KOPT-K1 (cell line): Measurements from ENCODE around the gene TPD52L1.
A peak's percentile ranks its signal among the peaks of the same experiment; 100 is the strongest.

Experiments
- H3K27ac ChIP-seq: fragments of 200-600 bp; sonication (generic); 2 replicates; pipeline ENCODE4 v1.5.1; 2016; ENCODE audit warnings: antibody characterized with exemption, mild to moderate bottlenecking, low read depth, low read length; ENCODE audit not compliant: poor library complexity, severe bottlenecking
- H3K36me3 ChIP-seq: fragments of 200-600 bp; sonication (generic); 2 replicates; pipeline ENCODE4 v1.5.1; 2017; ENCODE audit warnings: antibody characterized with exemption, mild to moderate bottlenecking, low read length, moderate library complexity; ENCODE audit not compliant: insufficient read depth
- H3K9me3 ChIP-seq: fragments of 200-600 bp; sonication (generic); 2 replicates; pipeline ENCODE4 v1.5.1; 2017; ENCODE audit warnings: antibody characterized with exemption, low read length, mild to moderate bottlenecking; ENCODE audit not compliant: insufficient read depth, poor library complexity, severe bottlenecking

The TPD52L1 gene

DNA sequence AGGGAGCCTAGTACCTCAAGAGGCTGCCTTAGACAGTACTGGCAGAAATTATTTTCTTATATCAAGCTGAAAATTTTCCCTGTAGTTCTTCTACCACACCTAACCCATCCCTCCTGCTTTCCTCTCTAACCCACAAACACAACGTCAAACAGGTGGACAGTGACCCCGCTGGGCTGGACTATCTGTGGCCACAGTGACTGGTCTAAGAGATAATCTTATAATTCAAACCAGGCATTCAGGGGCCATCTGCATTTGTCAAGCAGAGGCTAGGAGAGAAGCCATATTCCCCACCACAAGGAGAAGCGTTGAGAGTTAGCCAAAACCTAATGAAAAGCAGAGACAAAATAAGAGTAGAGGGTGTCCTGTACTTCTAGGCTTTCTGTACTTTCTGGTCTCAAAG, 140.0 kb downstream of the TPD52L1 start:
- H3K36me3 ChIP-seq: peaks cover 93% of the 10 kb centered on the region
- H3K9me3 ChIP-seq: no peaks in the 10 kb centered on the region
- H3K27ac ChIP-seq: no peak overlapping the region

DNA sequence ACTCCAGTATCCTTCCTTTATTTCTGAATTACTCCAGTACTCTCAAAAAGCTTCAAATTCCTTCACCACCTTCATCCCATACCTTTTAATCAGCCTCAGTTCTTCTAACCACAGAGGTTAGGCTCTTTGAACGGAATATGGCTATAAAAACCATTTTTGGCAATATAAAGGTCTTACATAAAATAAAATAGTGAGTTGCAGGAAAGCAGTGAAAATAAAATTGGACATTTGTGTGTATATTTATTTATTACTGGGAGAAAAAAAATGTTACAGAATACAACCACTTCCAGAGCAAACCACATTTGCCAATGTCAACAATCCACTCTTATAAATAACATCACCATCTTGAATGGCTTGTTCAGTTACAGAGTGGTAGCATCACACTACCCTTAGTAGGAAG, 140.5 kb downstream of the TPD52L1 start:
- H3K36me3 ChIP-seq: peaks cover 97% of the 10 kb centered on the region
- H3K9me3 ChIP-seq: no peaks in the 10 kb centered on the region

DNA sequence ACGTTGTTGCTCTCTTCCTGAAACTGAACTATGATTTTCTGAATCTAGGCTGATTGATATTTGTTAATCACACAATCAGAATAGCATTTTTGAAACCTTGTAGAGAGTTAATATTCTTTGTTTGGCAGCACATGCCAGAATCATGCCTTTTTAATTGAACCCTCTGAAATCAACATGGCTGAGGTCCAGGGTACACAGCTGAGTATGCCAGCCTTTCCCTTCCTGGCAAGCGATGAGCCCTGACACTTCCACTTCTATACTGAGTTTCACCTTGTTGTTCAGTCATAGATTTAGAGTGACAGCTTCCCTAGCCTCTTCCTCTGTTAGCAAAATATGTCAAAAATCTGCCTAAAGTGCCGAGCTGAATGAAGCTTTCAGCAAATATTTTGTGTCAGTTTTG, 141.4 kb downstream of the TPD52L1 start:
- H3K9me3 ChIP-seq: no peaks in the 10 kb centered on the region
- H3K36me3 ChIP-seq: peaks cover 99% of the 10 kb centered on the region
- H3K27ac ChIP-seq: no peak overlapping the region

More for the DNA sequence above, 140.5 kb downstream of the TPD52L1 start:
- H3K27ac ChIP-seq: no peak overlapping the region

DNA sequence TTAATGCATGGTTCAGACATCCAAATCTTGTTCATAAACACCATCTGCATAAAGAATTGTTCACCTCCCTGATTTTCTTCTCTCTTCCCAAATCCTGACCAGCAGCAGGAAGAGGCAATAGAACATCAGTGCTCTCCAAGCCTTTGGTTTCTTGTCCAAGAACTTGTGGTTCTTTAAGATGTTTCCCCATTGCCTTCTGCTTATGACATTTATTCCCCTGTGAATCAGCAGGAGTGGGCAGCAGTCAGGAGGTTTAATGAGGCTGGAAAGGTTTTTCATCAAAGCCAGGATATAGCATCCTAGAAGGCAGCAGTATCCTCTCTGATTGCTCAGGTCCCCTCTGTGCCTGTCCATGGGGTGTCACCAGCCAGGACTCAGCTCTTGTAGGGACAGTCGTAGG, 142.9 kb downstream of the TPD52L1 start:
- H3K27ac ChIP-seq: no peak overlapping the region
- H3K9me3 ChIP-seq: no peaks in the 10 kb centered on the region
- H3K36me3 ChIP-seq: peaks cover 88% of the 10 kb centered on the region

DNA sequence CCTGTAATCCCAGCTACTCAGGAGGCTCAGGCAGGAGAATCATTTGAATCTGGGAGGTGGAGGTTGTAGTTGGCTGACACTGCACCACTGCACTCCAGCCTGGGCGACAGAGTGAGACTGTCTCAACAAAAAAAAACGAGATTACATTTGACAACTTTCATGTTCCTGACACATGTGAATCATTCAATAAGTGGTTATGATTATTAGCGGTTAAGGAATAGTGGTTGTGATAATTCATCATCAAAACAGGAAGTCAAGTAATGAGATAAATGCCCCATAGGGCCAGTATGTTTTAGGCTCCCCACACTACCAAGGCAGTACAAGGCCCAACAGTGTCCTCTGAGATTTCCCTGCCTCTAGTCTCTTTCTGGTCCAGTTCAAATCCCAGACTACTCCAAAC, 145.7 kb downstream of the TPD52L1 start:
- Histone ChIP-seq H3K27ac (no peak overlapping the region), H3K9me3 (no peaks in the 10 kb centered on the region), H3K36me3 (peaks cover 60% of the 10 kb centered on the region)

DNA sequence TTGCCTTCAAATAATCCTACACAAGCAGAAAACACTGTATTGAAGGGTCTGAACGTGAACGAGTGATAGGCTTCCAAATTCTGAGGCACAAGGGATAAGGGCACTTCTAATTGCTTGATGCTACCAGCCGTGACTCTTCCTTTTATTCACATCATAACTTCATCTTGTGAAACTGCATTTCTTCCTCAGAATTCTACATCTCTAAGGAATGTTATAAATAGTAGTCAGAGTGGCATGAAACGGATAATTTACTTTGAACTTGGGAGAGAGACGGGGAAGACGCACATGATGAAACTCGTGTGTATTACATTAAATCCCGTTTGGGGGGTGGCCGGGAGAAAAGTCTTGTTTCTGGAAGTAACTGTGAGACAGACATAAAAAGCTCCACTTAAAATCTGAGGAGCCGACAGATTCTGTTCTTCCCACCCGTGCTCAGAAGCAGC, 147.4 kb downstream of the TPD52L1 start:
- Histone ChIP-seq H3K36me3 (peaks cover 43% of the 10 kb centered on the region), H3K9me3 (no peaks in the 10 kb centered on the region), H3K27ac (peak overlapping the region; percentile 76)

DNA sequence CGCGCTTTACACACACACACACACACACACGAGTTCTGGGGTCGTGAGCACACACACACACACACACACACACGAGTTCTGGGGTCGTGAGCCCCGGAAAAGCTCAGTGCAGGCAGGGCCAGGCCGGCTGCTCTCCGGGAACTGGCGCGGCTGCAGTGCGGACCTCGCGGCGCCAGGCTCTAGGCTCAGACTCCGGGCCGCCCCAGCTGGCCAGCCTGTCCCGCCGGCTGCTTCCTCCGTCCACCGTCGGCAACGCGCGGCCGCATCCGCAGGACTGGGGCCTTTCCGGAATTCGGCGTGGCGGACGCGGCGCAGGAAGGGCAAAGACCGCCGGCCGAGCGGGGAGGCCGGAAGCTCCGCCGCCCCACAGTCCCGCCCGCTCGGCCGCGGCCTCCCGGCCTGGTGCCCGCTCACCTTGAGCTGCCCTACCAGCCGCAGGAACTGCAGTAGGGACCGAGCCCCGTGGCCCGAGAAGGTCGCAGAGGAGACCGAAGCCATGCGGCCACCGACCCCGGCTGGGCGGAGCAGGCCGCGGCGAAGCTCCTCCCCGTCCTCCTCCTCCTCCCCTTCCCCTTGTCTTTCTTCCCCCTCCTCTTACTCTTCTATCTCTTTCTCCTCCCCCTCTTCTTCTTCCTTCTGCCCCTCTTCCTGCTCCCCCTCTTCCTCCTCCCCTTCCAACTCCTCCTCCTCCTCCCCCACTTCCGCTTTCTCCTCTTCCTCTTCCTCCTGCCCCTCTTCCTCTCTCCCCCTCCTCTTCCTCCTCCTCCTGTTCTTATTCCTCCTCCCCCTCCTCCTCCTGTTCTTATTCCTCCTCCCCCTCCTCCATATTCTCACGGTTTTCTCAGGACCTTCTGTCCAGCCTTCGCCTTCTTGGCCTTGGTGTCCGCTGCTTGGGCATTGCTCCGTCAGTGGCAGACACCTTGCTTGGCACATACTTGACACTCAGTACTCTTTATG, 148.1 kb downstream of the TPD52L1 start, which contains the start of gene HDDC2:
TSS of gene HDDC2 (minus strand) at position 533 of the 957 bp plus-strand sequence. CDS start at position 498, 35 bp downstream.
- Histone ChIP-seq H3K27ac (peak within 1 kb of the TSS; percentile 76), H3K9me3 (no peaks in the 10 kb centered on the region), H3K36me3 (peaks cover 36% of the 10 kb centered on the region)

DNA sequence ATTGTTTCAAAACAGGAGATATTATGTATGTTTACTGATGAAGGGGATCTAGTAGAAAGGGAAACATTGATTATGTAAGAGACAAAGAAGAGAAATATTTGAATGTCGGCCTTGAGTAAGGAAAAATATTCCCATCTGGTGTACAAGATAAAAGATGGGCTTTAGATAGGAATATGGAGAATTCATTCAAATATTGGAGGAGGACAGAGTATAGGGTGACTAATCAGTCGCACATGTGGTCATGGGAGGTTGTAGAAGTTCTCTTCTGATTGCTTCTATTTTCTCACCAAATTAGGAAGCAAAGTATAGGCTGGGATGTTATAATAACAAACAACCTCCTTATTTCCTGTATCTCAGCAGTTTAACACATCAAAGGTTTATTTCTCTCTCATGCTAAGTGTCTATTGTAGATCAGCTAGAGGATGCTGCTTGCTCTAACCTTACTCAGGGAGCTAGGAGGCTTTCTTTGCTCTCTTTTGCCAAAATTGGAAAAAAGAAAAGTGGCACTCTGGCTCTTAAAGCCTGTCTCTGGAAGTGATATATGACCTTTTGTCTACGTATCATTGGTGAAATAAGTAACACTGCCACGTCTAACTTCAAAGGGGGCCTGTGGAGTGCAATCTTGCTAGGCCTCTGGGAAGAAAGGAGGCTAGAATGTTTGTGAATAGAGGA, 149.4 kb downstream of the TPD52L1 start:
- Histone ChIP-seq H3K36me3 (peaks cover 23% of the 10 kb centered on the region), H3K9me3 (no peaks in the 10 kb centered on the region), H3K27ac (no peak overlapping the region)

DNA sequence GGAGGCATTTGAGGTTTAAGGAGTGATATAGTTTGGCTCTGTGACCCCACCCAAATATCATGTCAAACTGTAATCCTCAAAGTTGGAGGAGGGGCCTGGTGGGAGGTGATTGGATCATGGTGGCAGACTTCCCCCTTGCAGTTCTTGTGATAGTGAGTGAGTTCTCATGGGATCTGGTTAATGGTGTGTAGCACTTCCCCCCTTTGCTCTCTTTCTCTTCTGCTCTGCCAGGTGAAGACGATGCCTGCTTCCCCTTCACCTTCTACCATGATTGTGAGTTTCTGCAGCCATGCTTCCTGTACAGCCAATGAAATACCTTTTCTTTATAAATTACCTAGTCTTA, 149.9 kb downstream of the TPD52L1 start:
- H3K27ac ChIP-seq: no peak overlapping the region
- H3K36me3 ChIP-seq: peaks cover 18% of the 10 kb centered on the region
- no peaks in the 10 kb centered on the region for H3K9me3 ChIP-seq

DNA sequence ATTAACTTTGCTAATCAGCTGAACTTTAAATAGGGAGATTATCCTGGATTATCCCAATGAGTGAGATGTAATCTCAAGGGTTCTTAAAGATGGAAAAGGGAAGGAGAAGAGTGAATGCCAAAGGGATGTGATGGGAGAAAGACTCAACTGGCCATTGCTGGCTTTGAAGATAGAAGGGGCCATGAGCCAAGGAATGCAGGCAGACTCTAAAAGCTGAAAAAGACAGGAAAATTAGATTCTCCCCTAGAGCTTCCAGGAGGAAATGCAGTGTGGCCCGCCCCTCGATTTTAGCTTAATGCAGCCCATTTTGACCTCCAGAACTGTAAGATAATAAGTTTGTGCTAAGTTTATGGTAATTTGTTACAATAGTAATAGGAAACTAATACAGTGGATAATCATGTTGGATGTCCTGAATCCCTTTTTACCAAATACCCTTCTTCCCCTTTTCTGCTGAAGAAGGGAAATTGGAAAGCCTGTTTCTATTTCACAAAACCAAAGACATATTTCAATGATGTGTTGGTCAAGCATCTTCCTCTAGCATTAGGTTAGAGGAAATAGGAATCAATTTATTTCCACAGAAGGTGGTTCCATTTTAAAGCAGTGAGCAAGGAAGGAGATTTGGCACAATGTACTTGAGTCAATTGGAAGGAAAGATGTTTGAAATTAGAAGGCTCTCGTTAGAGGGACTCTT, 151.5 kb downstream of the TPD52L1 start:
- H3K36me3 ChIP-seq: peaks cover 2% of the 10 kb centered on the region; the same call in 1 of the 2 replicates
- H3K9me3 ChIP-seq: no peaks in the 10 kb centered on the region
- H3K27ac ChIP-seq: no peak overlapping the region

DNA sequence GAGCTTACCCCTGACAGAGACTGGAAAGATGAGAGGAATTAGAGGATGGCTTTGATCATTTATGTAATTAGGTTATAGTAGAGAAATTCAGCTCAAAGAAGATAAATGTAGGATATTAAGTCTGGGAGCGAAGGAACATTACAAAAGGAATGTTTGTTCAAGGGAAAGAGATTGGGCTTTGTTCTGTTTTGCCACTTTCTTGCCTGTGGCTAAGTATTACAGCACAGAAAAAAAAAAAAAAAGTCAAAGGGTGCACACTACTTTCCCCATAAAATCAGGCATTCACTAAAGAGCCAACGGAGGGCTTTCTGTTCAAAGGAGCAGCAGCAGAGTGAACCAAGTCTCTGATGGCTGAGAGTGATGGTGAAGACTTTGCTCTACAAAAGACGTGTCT, 153.2 kb downstream of the TPD52L1 start:
- H3K9me3 ChIP-seq: no peaks in the 10 kb centered on the region
- no peaks in the 10 kb centered on the region for H3K36me3 ChIP-seq
- no peak overlapping the region for H3K27ac ChIP-seq

DNA sequence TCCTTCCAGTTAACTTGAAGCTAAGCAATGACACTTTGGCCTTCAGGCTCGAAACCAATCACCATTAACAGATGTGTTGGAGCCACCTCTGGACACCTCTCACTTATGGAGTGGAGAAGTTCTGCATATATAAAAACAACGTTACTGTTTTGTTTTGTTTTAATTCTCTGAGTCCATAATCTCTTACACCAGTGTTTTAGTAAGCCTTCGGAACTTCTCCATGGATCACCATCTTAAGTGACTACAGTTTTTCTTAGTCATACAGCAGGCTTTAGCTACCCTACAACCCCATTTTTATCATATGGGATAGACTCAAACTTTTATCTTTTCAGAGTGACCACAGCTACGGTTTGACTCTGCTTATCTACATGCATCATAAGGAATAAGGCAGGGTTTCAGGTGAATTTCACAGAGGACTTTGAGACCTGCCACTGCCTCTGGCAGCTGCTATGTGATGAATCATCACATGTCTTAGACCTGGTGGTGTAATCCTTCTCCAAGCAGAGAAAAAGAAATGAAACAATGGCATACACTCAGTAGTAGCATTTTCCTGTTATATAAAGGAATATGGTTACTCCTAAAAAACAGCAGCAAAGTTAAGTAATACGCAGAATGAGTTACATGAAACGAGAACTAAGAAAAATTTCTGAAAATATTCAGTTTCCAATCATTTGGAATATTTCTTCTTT, 153.7 kb downstream of the TPD52L1 start:
- no peak overlapping the region for H3K27ac ChIP-seq
- H3K9me3 ChIP-seq: no peaks in the 10 kb centered on the region
- no peaks in the 10 kb centered on the region for H3K36me3 ChIP-seq

DNA sequence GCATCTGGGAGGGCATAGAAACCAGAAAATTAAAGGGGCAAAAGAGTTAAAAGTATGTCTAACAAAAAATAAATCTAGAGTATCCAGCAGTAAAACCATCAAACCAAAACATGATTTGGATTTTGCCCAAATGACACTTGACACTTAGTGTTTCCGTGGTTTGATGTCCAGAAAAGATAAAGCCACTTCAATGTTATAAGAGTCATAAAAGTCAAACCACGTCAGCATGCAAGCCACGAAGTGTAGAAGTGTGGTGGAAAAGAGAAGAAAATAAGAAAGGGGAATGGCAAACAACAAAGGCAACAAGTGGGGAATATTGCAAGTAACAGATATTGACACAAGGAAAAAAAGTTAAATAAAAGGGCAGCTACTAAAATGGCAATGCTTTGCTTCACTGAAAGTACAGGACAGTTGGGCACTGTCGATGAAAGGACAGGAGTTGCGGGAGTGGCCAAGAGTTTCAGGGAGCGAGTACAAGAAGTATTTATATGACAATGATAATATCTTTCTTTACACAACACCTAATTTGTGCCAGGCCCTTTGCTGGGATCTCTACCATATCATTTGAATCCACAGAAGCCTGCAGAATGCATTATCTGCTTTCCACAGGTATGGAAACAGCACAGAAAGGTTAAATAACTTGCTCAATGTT, 154.5 kb downstream of the TPD52L1 start:
- Histone ChIP-seq H3K36me3 (no peaks in the 10 kb centered on the region), H3K27ac (no peak overlapping the region), H3K9me3 (no peaks in the 10 kb centered on the region)

DNA sequence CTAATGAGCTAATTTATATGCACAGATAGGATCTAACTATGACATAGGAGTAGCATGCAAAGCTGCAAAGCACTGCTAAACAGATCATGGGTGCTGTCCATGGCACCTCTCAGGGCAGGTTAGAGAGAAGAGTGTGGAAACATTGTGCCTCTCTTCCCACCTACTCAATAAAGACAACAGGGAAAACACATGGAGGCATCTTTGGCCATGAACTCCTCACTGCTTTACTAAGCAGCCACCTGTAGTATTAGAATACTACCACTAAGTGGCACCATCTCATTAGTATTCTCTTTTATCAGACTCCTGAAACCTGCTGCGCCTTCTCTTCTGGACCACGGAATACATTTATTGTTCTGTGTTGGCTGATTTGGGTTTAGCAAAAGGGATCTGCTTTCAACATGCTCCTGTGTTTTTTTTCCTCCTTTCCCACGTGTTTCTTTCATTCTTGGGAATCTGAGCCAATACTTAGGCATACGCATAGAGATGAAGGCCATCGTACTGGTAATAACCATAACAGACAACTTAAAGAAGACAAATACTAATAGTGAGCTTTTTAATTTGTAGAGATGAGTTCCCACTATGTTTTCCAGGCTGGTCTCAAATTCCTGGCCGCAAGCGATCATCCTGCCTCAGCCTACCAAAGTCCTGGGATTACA, 157.5 kb downstream of the TPD52L1 start:
- Histone ChIP-seq H3K9me3 (no peaks in the 10 kb centered on the region), H3K27ac (no peak overlapping the region), H3K36me3 (no peaks in the 10 kb centered on the region)
